HG03139 (cell line): ENCODE results near the gene AJUBA.
"Not testable (repeated sequence)": the region's sequence is repeated elsewhere in the genome, so short reads cannot be mapped to it uniquely, and the experiment has no call there.

Experiments
- ATAC-seq: cut with Tn5 transposase; IDR thresholded peaks from one replicate; pipeline ENCODE4 v1.9.1; 2021; ENCODE audit not compliant: unreplicated experiment

Gene AJUBA

DNA sequence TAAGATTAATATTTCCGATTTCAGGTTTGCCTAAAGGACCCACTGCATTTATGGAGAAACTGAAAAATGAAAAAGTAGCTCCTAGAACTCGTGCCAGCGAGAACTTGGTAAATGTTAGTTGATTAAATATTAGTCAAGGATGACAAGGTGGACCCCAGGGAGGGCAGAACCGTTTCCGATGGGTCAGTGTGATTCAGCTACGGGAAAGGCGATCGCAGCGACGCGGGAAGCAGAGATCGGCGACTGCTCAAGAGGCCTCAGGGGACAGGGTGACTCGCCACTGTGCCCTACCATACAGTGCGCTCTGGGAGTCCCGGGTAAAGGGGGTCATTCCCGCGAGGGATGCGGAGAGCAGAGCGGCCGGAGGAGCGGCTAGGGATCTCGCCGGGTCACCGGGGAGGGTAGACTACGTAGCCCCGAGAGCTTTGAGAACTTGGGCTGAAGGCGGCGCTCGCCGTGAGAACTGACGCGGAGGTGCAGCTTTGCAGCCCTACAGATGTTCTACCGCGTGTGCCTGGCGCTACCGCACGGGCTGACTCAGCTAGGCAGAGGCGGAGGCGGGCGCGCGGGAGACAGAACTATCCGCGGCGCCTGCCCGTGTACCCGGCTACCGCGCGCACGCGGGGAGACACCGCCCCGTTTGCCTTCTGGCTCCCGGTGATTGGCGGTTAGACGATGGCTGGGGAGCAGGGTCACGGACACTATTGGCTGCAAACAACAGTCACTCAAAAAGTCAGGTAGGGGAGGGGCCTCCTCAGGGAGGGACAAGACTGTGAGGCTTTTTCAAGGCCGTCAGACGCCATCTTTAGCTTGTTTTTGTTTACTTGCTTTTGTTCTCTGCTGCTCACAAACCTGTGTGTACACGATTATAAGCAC is 24.4 kb upstream of the AJUBA start:
- ATAC-seq: peak; percentile 91

DNA sequence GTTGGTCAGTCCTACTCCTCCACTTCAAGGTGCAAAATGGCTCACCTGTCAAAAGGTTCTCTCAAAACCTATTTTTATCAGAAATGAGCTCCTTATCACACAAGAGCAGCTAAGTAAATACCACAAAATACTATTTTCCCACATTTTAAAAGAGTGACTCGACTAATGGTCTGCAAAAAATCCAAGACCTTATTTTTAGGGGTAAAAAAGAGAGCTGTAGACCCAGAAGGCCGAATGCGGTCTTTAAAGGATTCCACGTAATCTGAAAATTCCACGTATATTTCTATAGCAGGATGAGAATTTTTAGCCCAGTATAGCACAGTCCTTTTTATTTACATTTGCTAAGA is 23.8 kb upstream of the AJUBA start:
- no peak for ATAC-seq

DNA sequence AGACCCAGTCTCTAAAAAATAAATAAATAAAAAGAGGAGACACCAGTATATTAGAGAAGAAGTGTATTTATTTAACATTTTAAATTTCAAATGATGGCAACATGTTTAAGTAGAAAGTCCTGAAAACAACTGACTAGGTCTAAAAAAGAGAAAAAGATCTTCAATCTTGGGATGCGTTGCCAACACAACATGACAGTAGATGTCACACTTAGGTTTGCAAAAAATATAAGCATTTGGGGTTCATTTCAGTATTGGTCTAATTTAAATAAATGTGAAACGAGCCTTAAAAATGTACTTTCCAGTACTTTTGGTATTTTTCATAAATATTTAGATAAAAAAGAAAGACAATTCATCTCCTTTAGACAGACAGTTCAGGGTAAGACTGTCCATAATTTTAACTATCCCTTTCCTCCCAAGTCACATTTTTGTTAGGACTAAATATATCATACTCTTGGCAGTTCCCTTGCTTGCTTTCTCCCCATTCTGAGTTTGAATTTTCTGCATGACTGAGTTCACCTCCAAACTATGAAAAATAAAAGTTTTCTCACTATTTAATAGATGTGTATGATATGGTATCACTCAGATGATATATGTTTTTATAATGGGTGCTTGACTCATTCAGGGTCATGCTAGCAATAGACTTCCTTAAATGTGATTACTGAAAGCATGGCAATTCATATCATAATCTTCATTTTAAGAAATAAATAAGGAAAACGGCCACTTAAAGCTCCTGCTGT is 23.3 kb upstream of the AJUBA start:
- no peak for ATAC-seq

DNA sequence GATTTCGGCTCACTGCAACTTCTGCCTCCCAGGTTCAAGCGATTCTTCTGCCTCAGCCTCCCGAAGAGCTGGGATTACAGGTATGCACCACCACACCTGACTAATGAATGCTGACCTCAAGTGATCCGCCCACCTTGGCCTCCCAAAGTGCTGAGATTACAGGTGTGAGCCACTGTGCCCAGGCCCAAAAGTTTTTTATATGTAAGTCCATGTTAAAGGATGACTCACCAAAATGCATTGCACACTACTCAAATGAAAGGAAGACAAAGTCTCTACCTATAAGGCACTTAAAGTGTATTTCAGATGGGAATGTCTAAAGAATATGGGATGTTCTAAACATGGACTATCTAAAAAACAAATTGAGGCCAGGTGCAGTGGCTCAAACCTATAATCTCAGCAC is 21.9 kb upstream of the AJUBA start:
- ATAC-seq: not testable (repeated sequence)

DNA sequence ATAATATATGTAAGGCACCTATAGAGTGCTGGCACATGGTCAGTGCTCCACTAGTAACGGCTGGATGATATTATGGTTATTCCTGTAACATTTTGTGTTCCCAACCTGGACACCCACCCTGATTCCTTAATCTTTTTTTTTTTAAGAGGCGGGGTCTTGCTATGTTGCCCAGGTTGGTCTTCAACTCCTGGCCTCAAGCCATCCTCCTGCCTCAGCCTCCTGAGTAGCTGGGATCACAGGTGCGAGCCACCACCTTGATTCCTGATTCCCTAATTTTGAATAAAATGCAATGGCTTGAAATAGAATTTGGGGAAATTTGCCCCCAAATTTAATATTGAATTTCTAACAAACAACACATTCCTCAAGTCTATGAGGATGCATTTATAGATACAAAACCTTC is 20.2 kb upstream of the AJUBA start:
- ATAC-seq: no peak

DNA sequence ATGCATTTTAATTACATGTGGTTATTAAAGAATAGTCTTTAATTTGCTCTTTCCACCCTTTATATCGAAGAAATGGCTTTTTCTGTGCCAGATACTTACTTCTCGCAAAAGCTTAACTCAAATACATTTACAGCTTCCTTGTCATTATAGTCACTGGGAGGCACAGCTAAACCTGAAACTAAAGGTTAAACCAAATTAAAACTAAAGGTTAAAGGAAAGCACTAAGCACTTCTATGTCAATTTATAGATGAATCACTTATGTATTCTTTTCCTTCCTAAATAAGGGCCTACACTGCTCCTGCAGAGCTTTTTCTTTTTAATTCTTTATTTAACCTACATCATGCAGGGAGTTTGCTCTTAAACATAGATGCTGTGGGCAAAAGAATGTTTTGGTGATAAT is 18.5 kb upstream of the AJUBA start:
- ATAC-seq: no peak

DNA sequence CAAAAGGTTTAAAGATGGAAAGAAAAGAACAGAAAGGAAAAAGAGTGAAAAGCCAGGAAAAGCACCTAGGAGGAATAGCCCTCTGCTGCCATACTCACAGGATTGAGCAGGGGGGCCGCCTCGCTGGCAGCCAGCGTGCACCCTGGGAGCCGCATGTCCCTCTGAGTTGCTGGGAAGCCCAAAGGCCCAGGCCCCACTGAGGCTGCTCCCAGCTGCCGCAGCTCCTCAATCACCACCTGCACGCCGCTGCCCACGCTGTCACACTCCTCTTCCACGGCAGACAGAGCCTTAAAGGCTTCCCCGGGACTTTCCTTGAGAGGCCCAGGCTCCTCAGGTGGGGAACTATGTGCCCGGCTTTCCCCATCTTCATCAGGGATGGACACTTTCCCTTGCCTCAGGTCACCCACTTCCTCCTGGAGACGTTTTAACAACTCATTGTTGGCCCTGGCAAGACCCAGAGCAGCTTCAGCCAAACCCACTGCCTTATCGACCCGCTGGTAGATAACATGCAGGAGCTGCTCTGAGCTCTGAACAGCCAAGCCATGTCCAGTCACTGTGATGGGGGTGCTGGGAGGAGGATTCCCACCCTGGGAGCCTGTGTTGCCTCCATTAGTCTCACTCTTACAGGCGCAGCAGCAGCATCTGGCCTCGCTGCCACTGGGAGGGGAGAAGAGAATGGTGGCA is 16.1 kb upstream of the AJUBA start:
- no peak for ATAC-seq

DNA sequence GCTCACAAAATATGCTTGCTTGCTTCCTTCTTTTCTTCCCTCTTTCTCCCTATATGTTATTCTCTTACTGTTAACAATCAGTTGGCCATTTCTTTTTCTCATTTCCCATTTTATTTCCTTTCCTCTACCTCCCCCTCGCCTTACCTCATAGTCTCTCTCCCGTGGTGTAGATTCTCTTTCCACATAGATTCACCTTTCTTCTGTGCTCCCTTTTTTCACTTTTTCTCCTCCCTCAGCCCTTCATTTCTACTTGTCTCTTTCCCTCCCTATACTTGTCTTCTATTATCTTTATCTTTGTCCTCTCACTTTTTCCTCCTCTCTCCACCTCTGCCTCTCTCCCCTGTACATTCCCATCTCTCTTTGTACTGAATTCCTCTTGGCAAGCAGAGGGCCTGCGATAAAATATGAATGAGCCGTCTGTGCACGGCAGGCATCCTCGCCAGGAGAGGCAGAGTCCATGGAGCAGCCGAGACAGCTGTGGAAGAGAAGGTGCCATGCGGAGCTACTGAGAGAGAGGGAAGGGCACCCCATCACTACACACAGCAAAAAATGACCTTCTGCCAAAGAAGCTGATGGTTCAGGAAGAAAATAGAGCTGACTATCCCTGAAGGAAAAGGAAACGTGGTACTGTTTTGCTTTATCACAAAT is 15.4 kb upstream of the AJUBA start:
- no peak for ATAC-seq

DNA sequence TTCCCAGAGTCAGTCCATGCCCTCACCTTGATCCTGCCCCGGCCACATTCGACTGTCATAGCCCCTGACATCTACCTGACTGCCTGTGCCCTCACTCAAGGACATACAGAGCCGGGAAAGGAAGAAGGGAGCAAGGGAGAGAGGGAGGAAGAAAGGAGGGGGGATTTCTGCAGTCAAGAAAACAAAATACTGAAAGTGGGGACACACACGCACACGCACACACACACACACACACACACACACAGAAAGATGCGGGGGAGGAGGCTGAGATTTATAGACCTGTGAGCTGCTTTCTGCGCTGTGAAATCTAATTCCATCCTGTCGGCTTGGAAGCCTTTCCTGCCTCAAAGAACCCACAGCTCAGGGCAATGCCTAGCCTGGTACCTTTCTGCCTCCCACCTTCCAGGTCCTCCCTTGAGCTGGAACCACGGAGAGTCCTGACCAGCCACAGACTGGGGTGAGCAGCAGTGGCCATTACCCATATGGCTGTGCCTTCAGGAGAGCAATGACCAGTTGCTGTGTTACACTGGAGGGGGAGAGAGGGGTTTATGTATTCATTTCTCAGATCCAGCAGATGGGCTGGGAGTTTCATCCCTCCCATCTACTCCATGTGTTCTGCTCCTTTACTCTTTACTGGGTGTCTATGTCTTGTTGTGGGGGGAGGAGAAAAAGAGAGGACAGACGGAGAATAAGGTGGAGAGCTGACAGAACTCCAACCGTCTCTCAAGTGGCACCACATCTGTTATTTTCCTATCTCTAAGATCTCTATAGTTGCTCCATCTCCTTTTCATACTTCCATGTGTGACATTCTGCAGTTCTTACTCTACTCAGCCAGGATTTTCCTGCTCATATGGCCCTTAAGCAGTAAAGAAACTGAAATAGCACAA is 14.7 kb upstream of the AJUBA start:
- no peak for ATAC-seq

DNA sequence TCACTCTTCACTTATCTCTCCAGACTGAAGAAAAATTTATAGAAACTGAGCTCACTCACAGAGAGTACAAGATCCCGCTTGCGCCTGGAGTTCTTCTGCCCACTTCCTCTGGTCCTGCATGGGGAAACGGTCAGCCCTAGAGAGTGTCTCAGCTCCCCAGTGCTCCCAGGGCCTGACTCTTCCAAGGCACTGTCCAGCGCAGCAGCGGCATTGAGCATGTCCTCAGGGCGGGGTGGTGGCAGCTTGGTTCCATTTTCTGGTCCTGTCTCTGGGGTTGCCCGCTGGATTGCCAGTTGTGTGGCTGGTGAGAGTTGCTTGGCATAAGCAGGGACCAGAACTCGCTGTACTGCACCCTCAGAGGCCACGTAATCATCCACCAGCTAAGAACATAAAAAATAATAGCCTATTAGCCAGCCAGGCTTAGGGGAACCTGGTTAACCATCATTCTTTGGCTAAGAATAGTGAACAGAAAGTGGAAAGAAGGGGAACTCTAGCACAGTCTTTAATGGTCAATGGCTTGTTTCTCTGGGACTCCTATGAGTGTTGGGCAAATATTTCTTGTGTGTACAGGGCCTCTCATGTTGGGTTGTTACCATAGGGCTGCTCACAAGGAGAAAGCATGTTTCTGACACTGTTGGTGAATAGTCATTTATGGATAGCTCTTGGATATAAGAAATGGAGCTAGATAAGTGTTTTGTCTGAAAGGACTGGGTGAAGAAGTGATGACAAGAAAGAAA is 13.7 kb upstream of the AJUBA start:
- ATAC-seq: no peak

DNA sequence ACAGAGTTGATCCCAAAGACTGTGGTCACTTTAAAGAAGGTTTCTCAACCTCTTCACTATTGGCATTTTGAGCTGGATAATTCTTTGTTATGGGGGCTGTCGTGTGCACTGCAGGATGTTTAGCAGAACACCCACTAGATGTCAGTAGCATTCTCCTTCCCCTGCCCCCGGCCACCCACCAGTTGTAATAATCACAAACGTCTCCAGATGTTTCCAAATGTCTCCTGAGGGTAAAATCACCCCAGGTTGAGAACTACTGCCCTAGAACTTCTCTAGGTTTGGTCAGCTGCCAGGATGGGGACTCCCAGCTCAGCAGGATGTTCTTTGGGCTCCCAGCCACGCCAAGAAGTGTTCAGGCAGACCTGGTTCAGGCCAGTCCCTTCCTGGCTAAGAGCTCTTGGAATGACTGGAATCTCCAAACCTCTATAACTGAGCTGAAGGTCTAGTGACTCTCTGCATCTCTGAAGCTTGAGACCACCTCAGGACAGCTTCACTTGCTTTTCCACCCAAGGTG is 12.5 kb upstream of the AJUBA start:
- no peak for ATAC-seq

DNA sequence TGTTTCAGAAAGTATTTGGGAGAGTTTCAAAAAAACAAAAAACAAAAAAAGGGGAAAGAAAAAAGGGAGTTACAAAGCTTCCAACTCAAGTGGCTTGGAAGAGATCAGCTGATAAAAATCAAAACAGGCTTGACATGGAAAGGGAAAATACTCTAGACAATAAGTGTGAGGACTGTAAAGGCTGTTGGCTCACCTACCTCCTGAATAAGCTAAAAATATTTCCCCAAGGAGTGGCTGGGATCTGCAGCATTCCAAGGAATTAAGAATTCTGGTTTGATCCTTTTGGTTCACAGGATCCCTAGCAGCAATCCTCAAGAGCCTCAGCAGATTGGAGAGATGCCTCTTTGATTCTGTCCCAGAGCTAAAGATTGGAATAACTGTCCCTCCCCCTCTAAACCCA is 11.2 kb upstream of the AJUBA start:
- no peak for ATAC-seq

DNA sequence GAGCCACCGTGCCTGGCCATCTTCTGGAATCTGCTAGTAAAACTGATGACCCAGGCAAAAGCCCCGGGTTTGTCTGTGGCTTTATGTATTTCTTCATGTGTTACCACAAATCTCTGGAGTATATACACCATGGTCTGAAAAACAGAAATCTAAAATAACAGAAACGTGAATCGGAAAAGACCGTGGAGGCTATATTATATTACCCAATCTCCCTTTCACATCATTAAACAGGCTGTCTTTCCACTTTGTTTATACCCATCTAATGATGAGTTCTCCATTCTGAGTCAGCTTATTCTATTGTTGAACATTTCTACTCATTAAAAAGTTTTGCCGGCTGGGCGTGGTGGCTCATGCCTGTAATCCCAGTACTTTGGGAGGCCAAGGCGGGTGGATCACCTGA is 9.5 kb upstream of the AJUBA start:
- ATAC-seq: no peak

DNA sequence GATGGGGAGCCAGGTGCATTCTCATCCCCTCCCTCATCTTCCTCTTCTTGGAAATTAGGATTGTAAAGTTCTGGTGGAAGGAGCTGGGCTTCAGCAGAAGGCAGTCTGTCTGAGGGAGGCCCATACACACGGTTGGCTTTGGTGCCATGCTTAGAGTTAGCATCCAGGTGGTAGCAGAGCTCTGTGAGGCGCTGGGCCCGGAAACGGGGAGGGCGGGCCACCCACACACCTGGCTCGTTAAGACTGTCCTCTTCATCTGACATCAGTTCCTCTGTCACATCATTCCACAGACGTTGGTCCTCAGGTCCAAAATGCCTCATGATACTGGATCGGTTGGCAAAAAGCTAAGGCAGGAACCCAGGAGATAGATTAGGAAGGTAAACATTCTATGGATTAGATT is 4.9 kb upstream of the AJUBA start:
- no peak for ATAC-seq

DNA sequence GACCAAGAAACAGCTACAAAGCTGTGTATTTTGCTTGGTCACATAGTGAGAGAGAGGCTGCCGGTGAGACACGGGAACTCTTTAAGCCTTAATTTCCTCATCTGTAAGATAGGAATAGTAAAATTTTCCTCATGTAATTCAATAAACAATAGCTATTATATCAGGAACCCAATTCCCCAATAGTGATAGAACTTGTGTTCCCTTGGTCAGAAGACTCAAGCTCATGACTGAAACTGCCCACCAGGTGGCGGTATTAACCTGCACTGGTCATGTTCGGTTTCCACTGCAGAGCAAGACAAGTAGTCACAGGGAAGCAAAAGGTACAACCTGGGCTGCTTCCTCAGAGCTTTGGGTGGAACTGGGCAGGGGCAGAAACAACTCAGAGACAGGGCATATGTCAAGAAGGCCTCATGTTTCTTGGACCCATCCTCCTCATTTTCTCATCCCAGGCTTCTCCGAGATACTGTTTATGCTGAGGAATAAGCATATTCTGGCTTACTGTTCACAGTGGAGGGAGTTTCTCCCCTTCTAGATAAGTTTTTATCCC is 4.2 kb upstream of the AJUBA start:
- no peak for ATAC-seq

DNA sequence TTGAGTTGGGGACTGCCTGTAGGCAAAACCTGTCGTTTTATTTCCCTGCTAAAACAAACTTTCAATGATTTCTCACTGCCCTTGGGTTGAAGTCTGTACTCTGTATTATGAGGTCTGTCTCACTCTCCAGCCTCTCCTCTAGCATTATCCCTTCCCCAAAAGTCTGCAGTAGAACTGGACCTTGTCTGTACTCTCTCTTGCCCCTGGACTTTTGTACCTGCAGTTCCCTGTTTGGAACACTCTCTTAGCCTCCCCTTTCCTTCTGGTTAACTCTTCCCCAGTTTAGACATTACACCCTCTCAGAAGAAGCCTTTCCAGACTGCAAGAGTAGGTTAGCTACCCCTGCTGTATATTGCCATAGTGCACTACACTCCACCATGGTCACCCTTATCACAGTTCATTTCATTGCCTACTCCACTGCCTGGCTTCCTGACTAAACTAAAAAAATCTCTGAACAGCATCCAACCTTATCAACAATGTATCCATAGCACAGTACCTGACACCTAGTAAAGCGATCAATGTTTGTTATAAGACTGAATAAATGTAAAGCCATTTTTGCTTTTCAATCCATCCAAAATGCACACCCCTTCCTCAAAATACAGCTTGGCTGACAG is 3.6 kb upstream of the AJUBA start:
- no peak for ATAC-seq

DNA sequence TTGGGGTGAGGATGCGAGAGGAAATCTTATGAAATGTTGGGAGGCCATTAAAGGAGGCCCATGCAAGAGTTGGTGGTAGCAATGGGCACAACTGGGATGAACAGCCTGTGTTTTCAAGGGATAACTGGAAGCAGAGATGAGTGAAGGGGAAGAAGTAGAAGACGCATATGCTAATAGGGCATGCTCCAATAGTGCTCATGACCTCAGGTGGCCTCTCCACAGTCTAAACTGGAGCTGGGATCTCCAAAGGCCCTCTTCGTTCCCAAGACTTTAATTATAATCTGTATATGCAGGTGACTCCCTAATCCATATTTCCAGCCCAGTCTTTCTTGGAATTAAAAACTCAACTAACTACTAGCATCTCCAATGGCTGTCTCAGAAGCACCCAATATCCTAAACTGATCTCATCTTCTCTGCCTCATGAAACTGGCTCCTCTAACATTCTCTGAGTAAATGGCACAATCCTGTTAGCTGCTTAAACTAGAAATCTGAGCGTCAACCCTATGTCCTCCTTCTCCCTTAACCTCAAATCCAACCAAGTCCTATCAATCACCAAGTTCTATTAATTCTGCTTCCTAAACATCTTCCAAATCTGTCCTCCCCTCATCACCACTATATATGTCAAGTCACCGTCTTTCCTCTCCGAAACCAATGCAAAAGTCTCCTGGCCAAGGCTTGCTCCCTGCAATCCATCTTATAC is 2.8 kb upstream of the AJUBA start:
- ATAC-seq: no peak

DNA sequence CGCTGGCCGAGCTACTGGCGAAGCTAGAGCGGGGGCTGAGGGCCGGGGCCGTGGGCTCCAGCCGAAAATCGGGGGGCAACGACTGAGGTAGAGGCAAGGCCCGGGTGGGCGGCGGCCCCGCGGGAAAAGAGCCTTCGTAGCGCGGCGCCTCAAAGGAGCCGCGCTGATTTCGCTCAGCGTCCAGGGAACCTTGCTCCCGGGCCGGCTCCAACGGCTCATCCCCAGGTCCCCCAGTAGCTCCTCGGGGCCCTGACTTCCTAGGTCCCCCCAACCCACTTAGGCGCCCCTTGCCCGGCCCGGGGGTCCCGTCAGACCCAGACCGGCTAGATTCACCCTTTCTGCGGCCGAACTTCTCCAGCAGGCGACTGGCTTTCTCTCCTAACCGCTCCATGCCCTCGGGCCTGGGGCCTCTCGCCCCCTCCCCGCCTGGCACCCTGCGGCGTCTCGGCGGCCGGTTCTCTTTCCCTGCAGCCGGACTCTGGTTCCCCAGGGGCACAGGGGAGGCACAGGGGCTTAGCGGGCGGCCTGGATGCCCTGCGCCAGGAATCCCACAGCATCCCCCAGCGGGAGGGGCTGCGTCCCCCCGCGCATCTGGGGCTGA is 375 bp downstream of the AJUBA start:
- no peak for ATAC-seq
